IPS-11a (cell line): ENCODE results near the gene GNB1.

Source experiments
- H3K4me3 ChIP-seq: one replicate; pipeline ENCODE4 v1.5.1; 2013; ENCODE audit warnings: low read depth, low read length, control low read depth

GNB1 gene

GRCh38 chr1:1922956-1923833 lies 32.3 kb upstream of the GNB1 start:
- no peak overlapping the region for H3K4me3 ChIP-seq

DNA sequence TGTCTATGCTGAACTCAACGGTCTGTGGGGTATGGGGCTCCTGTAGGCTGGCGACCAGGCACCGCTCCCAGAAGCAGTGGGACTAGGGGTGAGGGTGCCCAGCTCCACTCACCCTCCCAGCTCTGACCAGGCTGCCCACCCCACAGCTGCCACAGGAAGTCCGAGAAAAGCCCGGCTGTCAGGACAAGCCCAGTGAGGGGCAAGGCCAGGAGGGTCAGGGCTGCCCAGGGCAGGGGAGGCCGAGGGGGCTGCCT lies 31.7 kb upstream of the GNB1 start:
- H3K4me3 ChIP-seq = no peak overlapping the region

DNA sequence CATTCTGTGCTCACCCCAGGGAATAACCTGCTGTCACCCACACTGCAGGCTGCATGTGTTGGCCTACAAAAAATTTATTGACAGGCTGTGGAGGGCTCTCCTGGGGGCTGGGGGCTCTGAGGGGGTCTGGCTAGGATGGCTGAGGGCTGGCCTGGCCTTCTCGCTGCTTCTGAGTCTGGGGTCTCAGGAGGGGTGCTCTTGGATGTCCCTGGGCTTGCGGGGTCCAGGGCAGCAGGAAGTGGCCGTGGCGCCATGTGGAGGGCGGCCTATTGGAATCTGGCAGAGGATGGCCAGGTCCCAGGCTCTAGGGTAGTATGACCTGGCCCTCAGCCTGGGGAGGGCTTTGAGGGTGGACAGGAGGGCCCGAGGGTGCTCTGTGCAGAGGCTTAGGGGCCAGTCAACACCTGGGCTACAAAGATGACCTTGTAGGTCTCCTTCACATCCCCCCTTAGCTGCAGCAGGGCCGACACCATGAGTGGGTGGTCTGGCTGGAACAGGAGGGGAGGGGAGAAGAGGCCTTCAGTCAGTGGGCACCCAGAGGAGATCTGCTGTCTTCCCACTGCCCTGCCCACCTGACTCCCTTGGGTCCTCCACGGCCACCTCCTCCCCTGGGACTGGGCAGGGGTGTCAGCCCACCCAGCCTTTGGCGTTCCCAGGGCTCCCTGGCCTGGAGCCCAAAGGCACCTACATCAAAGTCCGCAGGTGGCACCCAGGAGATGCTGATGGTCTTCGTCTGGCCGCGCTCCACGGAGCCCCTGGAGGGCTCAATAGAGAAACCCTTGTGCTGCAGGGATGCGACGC lies 31.2 kb upstream of the GNB1 start:
- H3K4me3 ChIP-seq = no peak overlapping the region

DNA sequence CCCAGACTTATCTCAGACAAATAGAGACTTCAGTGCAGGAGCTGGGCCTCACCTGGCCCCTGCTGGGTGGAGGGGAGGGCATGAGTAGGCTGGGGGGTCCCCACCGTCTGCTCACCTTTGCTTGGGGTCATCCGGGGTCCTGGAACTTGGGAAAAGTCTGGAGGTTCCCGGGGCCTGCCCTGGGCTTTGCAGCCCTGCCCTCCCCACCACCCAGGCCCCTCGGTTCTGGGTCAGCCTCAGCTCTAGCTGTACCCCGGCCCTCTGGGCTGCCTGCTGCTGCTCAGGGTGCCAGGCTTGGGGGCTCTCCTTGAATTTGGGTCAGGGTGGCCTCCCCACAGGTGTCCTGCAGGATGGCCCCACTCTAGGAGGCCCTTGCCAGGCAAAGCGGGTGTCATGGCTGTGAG lies 30.6 kb upstream of the GNB1 start:
- no peak overlapping the region for H3K4me3 ChIP-seq

DNA sequence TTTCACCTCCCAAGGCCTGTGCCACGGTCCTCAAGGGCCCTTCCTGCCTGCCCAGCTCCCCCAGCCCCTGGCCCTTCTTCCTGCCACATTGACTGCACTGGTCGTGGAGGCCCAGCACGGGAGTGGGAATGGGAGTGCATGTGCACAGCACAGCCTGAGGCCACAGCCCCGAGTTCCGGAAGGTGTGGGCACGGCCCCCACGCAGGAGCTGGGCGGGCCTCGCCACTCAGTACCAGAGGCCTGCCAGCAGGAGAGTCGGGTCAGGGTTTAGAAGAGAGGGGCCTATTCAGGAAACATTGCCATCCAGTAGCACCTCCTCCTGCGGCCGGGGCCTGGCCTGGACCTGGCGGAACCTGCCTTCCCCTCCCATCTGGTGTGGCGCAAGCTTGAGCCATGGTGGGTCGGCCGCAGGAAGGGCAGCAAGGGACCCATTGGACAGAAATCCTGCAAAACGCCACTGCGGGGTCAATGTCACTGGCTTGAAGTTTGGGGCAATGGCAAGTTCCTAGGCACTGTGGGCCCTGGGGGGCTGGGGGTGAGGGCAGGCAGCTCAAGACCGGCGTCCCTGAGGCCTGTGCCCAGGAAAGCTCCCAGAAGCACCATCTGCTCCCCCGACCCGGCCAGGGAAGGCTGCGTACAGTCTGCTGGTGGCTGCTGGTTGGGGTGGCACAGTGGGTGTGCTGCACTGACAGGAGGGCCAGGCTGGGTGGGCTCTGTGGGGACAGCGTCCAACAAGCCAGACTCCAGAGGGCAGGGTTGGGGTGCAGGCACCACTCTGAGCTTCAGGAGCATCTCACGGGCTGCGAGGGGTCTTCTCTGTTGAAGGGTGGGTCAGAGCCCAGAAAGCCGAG lies 29.9 kb upstream of the GNB1 start:
- H3K4me3 ChIP-seq = no peak overlapping the region

GRCh38 chr1:1920057-1920607 lies 29.2 kb upstream of the GNB1 start:
- no peak overlapping the region for H3K4me3 ChIP-seq

DNA sequence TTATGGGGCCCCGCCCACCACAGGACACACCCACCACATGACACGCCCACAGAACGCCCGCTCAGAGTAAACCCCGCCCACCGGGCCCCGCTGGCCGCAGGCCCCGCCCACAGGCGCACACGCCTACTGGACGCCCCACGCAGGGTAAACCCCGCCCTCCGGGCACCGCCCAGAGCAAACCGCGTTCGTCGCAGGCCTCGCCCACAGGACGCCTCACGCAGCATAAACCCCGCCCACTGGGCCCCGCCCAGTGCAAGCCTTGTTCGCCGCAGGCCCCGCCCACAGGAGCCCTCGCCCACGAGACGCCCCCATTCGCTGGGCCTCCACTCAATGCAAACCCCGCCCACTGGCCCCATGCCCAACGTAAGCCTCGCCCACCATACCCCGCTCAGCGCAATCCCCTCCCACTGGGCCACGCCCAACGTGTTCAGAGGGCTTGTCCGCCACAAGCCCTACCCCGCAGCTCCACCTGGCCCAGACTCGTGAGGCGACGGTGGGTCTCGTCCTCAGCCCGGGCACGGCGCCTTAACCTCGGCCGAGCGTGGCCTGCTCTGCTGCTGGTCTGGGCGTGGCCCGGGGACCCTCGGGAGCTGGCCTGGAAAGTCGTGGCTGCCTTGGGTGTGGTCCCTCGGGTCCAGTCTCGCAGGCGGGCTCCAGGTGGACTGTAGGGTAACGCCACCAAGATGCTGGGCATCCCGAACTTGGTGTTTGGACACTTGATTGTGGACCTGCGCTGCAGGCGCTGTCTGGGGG lies 28.6 kb upstream of the GNB1 start:
- H3K4me3 ChIP-seq = peak overlapping the region; percentile 17

DNA sequence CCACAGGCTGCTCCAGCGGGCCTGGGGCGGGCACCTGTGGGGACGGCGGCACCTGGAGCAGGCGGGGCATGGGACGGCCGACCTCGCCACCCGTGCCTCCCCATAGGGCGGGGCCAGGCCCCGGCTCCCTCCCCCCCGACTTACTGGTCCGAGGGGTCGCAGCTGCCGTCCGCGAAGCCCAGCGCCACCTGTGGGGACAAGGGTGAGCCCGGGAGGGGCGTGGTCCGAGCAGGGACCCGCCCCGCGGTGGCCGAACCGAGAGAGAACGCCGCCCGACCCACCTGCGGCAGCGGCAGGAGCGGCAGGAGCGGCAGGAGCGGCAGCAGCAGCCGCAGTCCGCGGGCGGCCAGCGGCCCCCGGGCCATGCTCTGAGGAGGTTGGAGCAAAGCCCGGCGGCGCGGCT lies 28.0 kb upstream of the GNB1 start, which contains the start of gene TMEM52:
TSS of gene TMEM52 (minus strand) at position 379 of the 403 bp plus-strand sequence. CDS start at position 365, 14 bp downstream.
- H3K4me3 ChIP-seq = peak within 1 kb of the TSS; percentile 44

GRCh38 chr1:1917995-1918900 lies 27.4 kb upstream of the GNB1 start:
- peak overlapping the region; percentile 44 for H3K4me3 ChIP-seq

- no peak overlapping the region for H3K4me3 ChIP-seq
These were observed 26.6 kb upstream of the GNB1 start for GRCh38 chr1:1917304-1917976.

DNA sequence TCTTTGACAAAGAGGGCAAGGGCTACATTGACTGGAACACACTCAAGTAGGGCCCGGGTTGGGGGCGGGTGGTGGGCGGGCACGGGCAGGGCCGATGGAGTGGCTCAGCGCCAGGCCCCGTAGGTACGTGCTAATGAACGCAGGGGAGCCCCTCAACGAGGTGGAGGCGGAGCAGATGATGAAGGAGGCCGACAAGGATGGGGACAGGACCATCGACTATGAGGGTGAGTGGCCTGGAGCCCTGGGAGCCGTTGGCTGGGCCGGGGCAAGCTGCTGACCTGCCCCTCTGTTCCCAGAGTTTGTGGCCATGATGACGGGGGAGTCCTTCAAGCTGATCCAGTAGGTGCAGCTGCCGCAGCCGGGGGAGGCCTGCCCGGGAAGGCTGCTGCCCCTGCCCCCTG lies 26.0 kb upstream of the GNB1 start:
- no peak overlapping the region for H3K4me3 ChIP-seq

DNA sequence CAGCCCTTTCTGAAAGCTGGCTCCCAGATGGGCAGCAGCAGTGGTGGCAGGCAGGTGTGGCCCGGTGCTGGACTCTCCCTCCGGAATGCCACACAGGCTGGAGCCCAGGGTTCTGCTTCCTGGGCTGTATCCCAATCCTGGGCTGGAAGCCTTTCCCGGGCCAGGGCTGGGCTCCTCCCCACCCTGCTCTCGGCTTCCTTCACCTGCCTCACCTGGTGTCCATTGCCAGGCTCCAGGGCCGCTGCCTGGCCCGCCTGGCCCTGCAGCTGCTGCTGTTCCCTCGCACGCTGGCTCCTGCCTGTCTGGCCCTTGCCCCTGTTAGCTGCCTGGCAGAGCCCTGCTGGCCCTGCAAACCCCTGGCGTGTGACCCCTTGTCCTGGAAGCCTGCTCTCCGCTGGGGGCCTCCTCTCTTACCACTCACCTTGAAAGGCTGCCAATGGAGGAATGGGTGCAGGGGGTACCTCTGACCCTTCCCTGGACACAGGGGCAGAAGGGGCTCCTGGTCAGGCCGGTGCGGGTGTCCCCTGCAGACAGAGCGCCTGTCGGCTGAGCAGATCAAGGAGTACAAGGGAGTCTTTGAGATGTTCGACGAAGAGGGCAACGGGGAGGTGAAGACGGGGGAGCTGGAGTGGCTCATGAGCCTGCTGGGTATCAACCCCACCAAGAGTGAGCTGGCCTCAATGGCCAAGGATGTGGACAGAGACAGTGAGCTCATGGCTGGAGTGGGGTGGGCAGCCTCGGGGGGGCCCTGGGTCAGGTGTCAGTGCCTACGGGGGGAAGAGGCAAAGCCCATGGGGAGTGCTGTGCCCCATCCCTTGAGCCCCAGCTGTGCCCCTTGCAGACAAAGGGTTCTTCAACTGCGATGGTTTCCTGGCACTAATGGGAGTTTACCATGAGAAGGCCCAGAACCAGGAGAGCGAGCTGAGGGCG lies 25.3 kb upstream of the GNB1 start:
- H3K4me3 ChIP-seq = no peak overlapping the region

GRCh38 chr1:1914971-1915692 lies 24.2 kb upstream of the GNB1 start, which contains the start of gene CALML6:
Gene CALML6 (plus strand): TSS chr1:1915260. CDS start chr1:1915281, 21 bp downstream.
- no peak within 1 kb of the TSS for H3K4me3 ChIP-seq

DNA sequence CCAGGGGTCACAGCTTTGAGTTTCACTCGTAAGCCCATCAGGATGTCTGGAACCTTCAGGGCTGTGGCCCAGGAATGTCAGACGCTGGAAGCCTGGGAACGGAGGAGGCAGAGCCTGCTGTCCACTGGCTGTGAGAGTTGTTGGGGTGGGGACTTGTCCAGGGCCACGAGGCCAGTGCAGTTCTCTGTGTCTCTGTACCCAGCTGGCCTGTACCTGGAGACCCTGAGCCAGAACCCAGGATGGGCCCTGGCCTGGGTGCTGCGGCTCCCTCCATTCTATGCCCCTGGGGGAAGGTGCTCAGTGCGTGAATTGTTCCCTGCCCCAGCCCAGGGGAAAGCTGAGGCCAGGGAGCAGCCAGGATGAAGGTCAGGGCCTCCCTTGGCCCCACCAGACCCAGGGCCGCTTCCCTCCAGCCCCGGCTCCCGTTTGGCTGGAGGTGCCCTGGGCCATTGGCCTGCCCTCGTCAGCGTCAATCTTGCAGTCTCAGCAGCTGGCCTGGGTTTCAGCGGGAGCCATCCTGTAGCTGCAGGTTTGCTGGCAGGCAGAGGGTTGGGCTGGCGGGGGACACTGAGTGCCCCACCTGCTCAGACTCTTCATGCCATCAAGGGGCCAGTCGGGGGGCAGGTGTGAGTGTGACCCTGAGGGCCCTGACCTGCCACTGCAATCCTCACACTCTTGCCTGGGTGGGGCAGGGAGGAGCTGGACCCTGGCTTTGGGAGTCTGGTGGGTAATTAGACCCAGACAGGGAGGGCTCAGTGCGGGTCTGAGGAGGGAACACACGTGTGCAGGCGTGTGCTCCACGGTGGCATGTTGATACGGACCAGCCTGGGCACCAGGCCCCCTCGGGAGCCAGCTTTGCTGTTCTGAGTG lies 23.4 kb upstream of the GNB1 start:
- H3K4me3 ChIP-seq = no peak overlapping the region

DNA sequence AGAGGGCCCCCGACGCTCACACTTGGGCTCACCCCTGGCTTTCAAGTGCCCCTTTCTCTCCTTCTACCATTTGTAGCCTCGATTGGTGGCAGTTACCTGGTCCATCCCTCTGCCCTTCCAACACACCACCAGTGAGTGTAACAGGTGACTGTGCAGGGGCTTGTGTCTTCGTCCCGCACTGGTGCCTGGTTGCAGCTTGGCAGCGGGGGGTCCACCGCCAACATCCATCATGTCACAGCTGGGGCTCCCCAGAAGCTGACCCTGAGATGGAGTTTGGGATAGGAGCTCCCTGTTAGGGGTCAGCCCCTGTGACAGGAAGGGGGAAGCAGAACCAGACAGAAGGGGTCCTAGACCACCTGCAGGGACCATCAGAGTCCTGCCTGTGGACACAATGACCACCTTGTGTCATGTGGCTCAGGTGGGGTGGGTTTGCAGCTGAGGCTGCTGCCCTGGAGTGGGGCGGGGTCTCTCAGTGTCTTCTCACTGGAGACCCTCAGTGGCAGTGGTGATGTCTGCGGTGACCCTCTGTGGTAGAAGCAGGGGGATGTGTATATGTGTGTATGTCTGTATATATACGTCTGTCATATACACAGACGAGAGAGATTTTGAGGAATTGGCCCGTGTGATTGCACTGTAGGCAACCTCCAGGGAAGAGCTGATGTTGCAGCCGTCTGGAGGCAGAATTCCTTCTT lies 20.6 kb upstream of the GNB1 start:
- H3K4me3 ChIP-seq = no peak overlapping the region
